Endothelial cell of umbilical vein (primary cell): ENCODE measurements around the gene CCDC27. TPM values are rescaled to one million over a fixed set of nuclear protein-coding genes. Genes with fewer than 3 reads are reported as not detected.
"Not testable (repeated sequence)": the region's sequence is repeated elsewhere in the genome, so short reads cannot be mapped to it uniquely, and the experiment has no call there.

Experiments
- BruUV-seq: library from RNA; stranded (reverse); fragments of 400-500 nt; replicated peaks from 2 replicates; lab custom pipeline; 2021; lab: Mats Ljungman, UMichigan
- CTCF ChIA-PET: fragments of 300-600, 350-600 bp; sonication (Branson Sonifier 250); formaldehyde crosslinking; loops from one replicate; lab custom pipeline; 2021; ENCODE audit warnings: antibody characterized with exemption, inconsistent platforms; lab: Charles Lee
- POLR2A ChIA-PET: fragments of 300-600, 350-600 bp; sonication (Branson Sonifier 250); formaldehyde crosslinking; loops from one replicate; lab custom pipeline; 2021; ENCODE audit warnings: antibody characterized with exemption, inconsistent platforms; lab: Charles Lee
- DNase-seq: peaks from one replicate; pipeline ENCODE4 v3.0.0-alpha.2; 2011; ENCODE audit warnings: low read depth, low spot score
- FAIRE-seq: peaks from 2 replicates; lab custom pipeline; 2011; peaks lifted over from hg19 to GRCh38; lab: Jason Lieb, UNC
- H2AFZ ChIP-seq: 2 replicates; pipeline ENCODE4 v1.6.0; 2012; ENCODE audit warnings: low read depth, low read length, control low read depth, inconsistent platforms
- H3K27ac ChIP-seq: 2 replicates; pipeline ENCODE4 v1.5.1; 2011; ENCODE audit warnings: low read depth, mild to moderate bottlenecking, control low read depth, low read length, moderate library complexity; ENCODE audit not compliant: insufficient read depth
- H3K27me3 ChIP-seq, 2 experiments: 2 replicates each; pipeline versions ENCODE4 v1.6.0 to v1.6.1; 2011; ENCODE audit warnings: low read length in 2 of 2, mixed read lengths in 1 of 2; ENCODE audit not compliant: control insufficient read depth in 2 of 2, insufficient read depth in 2 of 2
- H3K36me3 ChIP-seq, 2 experiments: 2 replicates in 1 of 2; 3 replicates in 1 of 2; pipeline ENCODE4 v1.5.1; 2011; ENCODE audit warnings: low read length in 2 of 2, mild to moderate bottlenecking in 1 of 2, moderate library complexity in 1 of 2; ENCODE audit not compliant: control insufficient read depth in 2 of 2, insufficient read depth in 2 of 2; ENCODE audit errors: extremely low read depth in 1 of 2
- H3K4me1 ChIP-seq: 3 replicates; pipeline ENCODE4 v1.5.1; 2011; ENCODE audit warnings: mild to moderate bottlenecking, low read length; ENCODE audit not compliant: control insufficient read depth, insufficient read depth; ENCODE audit errors: extremely low read depth
- H3K4me2 ChIP-seq: 2 replicates; pipeline ENCODE4 v1.6.1; 2011; ENCODE audit warnings: low read length, control low read depth, mixed read lengths; ENCODE audit not compliant: insufficient read depth
- H3K4me3 ChIP-seq, 3 experiments: fragments of 200-600 bp in 1 of 3; sonication (generic), shearing (Covaris generic) in 1 of 3; replicated peaks in 1 of 3; 2 replicates each; pipeline ENCODE4 v1.5.1; 2011 to 2016; ENCODE audit warnings: control low read depth in 3 of 3, low read length in 3 of 3, mild to moderate bottlenecking in 2 of 3, inconsistent platforms in 1 of 3, low read depth in 1 of 3, moderate library complexity in 1 of 3; ENCODE audit not compliant: insufficient read depth in 1 of 3
- H3K79me2 ChIP-seq: 2 replicates; pipeline ENCODE4 v1.6.0; 2012; ENCODE audit warnings: low read length, inconsistent platforms; ENCODE audit not compliant: control insufficient read depth, insufficient read depth
- H3K9ac ChIP-seq: replicated peaks from 2 replicates; pipeline ENCODE3; 2011; ENCODE audit warnings: low read length, control low read depth; ENCODE audit not compliant: insufficient read depth; ENCODE audit errors: extremely low read depth
- H3K9me1 ChIP-seq: replicated peaks from 3 replicates; pipeline ENCODE4 v1.6.0; 2011; ENCODE audit warnings: mild to moderate bottlenecking, low read length; ENCODE audit not compliant: control insufficient read depth, insufficient read depth; ENCODE audit errors: extremely low read depth
- H3K9me3 ChIP-seq: replicated peaks from 2 replicates; pipeline ENCODE4 v1.5.1; 2012; ENCODE audit warnings: low read length, inconsistent platforms; ENCODE audit not compliant: control insufficient read depth, insufficient read depth
- H4K20me1 ChIP-seq: replicated peaks from 2 replicates; pipeline ENCODE3; 2011; ENCODE audit warnings: mild to moderate bottlenecking, low read length; ENCODE audit not compliant: control insufficient read depth, insufficient read depth; ENCODE audit errors: extremely low read depth
- CTCF ChIP-seq, 2 donors: IDR thresholded peaks; 1 replicate in 1 of 2; 2 replicates in 1 of 2; pipeline ENCODE4 v1.5.1; 2011; ENCODE audit warnings: low read length in 2 of 2, mild to moderate bottlenecking in 2 of 2, moderate library complexity in 2 of 2, control low read depth in 1 of 2, inconsistent platforms in 1 of 2, low read depth in 1 of 2; ENCODE audit not compliant: insufficient read depth in 1 of 2; ENCODE audit errors: extremely low read depth in 1 of 2
- EZH2 ChIP-seq: IDR thresholded peaks from 2 replicates; pipeline ENCODE4 v1.6.1; 2012; ENCODE audit warnings: borderline replicate concordance, low read depth, mild to moderate bottlenecking, moderate library complexity, low read length, inconsistent platforms; ENCODE audit not compliant: severe bottlenecking
- FOS ChIP-seq: IDR thresholded peaks from 2 replicates; pipeline ENCODE4 v1.6.1; 2011; ENCODE audit warnings: mild to moderate bottlenecking, low read length, moderate library complexity, borderline replicate concordance; ENCODE audit not compliant: insufficient read depth
- GATA2 ChIP-seq: IDR thresholded peaks from 2 replicates; pipeline ENCODE4 v1.7.0; 2011; ENCODE audit warnings: low read depth, mild to moderate bottlenecking, moderate library complexity, mixed read lengths, low read length; ENCODE audit not compliant: insufficient read length, insufficient read depth
- JUN ChIP-seq: IDR thresholded peaks from 2 replicates; pipeline ENCODE4 v1.6.1; 2011; ENCODE audit warnings: borderline replicate concordance, low read depth; ENCODE audit not compliant: insufficient read length, insufficient read depth
- MAX ChIP-seq: IDR thresholded peaks from 2 replicates; pipeline ENCODE4 v1.6.1; 2011; ENCODE audit not compliant: insufficient read depth, insufficient read length
- MYC ChIP-seq: IDR thresholded peaks from one replicate; pipeline ENCODE4 v1.6.1; 2011; ENCODE audit warnings: mild to moderate bottlenecking, low read depth, low read length
- POLR2A ChIP-seq: IDR thresholded peaks from 2 replicates; pipeline ENCODE4 v1.6.1; 2012; ENCODE audit warnings: low read depth, mild to moderate bottlenecking, control low read depth, low read length
- POLR2AphosphoS5 ChIP-seq: IDR thresholded peaks from 2 replicates; pipeline ENCODE4 v1.6.1; 2012; ENCODE audit warnings: low read depth, mild to moderate bottlenecking, control low read depth, low read length, moderate library complexity; ENCODE audit not compliant: insufficient read depth
- dilution Hi-C: fragments of 300-500 bp; cut with MboI; formaldehyde crosslinking; loops from one replicate; pipeline ENCODE4 v1.15.0; 2019; ENCODE audit warnings: low sequenced_read_pairs; ENCODE audit not compliant: extremely low pct_ligation_motif_present
- intact Hi-C: fragments of 100-400 bp; cut with micrococcal nuclease; formaldehyde crosslinking; loops from one replicate; pipeline ENCODE4 v1.10.0; 2022
- polyA plus RNA-seq, 4 experiments: library from polyadenylated mRNA; depleted of rRNA in 3 of 4; stranded (reverse) in 3 of 4; unstranded in 1 of 4; fragments of >200 nt; gene quantifications; 2 replicates each; pipeline versions ENCODE4 v1.2.1 to v1.2.3, GENCODE V29; 2011 to 2012; ENCODE audit warnings: missing spikeins in 1 of 4
- total RNA-seq: library from RNA; stranded (reverse); gene quantifications from 2 replicates; pipeline ENCODE4 v1.2.3, GENCODE V29; 2021

The CCDC27 gene
- total and polyA plus RNA-seq, 2 donors (not counting 3 experiments of a cell fraction or from before 2014, with no cell fraction given), result not detected

GRCh38 chr1:3809680-3810079 is 57.4 kb downstream of the CCDC27 start:
- FAIRE-seq (no peak), DNase-seq (no peak)
- H3K27me3 ChIP-seq, result no peaks in the 10 kb centered on the region
- H3K9me3 ChIP-seq, result no peaks in the 10 kb centered on the region
- intact Hi-C loops (no loop called here), dilution Hi-C loops (no loop called here)
- no peak overlapping the region for H3K4me2 ChIP-seq
- POLR2A ChIA-PET, result no interaction called here
- H2AFZ ChIP-seq, result no peak overlapping the region
- no peak overlapping the region for H3K9ac ChIP-seq
- H3K36me3 ChIP-seq, result no peaks in the 10 kb centered on the region
- no peaks in the 10 kb centered on the region for H3K9me1 ChIP-seq
- BruUV-seq, result no TSS peak
- no peaks in the 10 kb centered on the region for H4K20me1 ChIP-seq
- TF ChIP-seq FOS (no peak), JUN (no peak), EZH2 (no peak), POLR2AphosphoS5 (no peak), POLR2A (no peak), CTCF (IDR thresholded peaks at IDR 0.05; ENCODE audit: extremely low read depth in 1 of 2, insufficient read depth in 1 of 2, low read depth in 1 of 2, low read length in 2 of 2) (no peak), MAX (no peak), MYC (no peak), GATA2 (no peak)
- H3K4me3 ChIP-seq, result no peak overlapping the region
- no peak overlapping the region for H3K27ac ChIP-seq
- no peaks in the 10 kb centered on the region for H3K4me1 ChIP-seq
- CTCF ChIA-PET, result no interaction called here
- no peaks in the 10 kb centered on the region for H3K79me2 ChIP-seq

DNA sequence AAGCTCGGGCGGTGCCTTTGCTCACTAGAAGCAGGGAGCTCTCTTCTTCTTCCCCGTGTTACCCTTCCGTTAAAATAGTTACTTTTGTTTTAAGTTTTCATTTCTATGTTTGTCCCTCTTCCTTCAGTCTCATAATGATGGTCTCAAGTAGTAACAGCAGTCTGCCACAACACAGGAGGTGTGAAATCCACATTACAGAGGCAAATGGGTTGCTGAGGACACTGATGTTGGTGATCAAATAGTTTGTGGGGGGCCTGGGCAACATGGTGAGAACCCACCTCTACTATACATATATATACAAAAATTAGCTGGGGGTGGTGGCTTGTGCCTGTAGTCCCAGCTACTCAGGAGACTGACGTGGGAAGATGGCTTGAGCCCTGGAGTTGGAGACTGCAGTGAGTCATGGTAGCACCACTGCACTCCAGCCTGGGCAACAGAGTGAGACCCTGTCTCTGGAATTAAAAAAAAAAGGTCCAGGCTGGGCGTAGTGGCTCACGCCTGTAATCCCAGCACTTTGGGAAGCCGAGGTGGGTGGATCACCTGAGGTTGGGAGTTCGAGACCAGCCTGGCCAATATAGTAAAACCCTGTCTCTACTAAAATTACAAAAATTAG is 58.0 kb downstream of the CCDC27 start:
- H3K79me2 ChIP-seq, intact Hi-C loops, CTCF ChIA-PET, H2AFZ ChIP-seq, FAIRE-seq, H3K9me1 ChIP-seq, H3K4me2 ChIP-seq, H3K9me3 ChIP-seq, H3K9ac ChIP-seq, H3K27me3 ChIP-seq, H3K36me3 ChIP-seq, H4K20me1 ChIP-seq, BruUV-seq, H3K4me1 ChIP-seq, DNase-seq, H3K4me3 ChIP-seq, H3K27ac ChIP-seq, POLR2A ChIA-PET, dilution Hi-C loops: not testable (repeated sequence)
